IMR-90 (cell line): ENCODE results near the gene POLR2L. TPM values are rescaled to one million over a fixed set of nuclear protein-coding genes. Genes with fewer than 3 reads are reported as not detected.

Experiments used
- ATAC-seq: fragments of 200-7000 bp; cut with Tn5 transposase; 2 replicates; pipeline ENCODE4 v1.9.1; 2020; ENCODE audit warnings: low read depth, mild to moderate bottlenecking, moderate library complexity
- BruUV-seq: library from RNA; stranded (reverse); fragments of 400-500 nt; replicated peaks from 2 replicates; lab custom pipeline; 2021; lab: Mats Ljungman, UMichigan
- CTCF ChIA-PET: fragments of 300-600 bp; formaldehyde crosslinking; extraction: SDS; loops from one replicate; lab custom pipeline; 2021; ENCODE audit warnings: antibody characterized with exemption; lab: Yijun Ruan, JAX
- POLR2A ChIA-PET: fragments of 300-600 bp; sonication (Branson Sonifier 250); formaldehyde crosslinking; loops from one replicate; lab custom pipeline; 2022; ENCODE audit warnings: antibody characterized with exemption; ENCODE audit not compliant: unreplicated experiment; lab: Charles Lee
- DNase-seq: peaks from one replicate; pipeline ENCODE4 v3.0.0; 2013
- H2AFZ ChIP-seq: replicated peaks from 2 replicates; pipeline ENCODE3; 2013; ENCODE audit warnings: low read length, mild to moderate bottlenecking; ENCODE audit not compliant: poor library complexity
- H2AK5ac ChIP-seq: 2 replicates; pipeline ENCODE4 v1.6.1; 2013; ENCODE audit warnings: low read depth, low read length, inconsistent platforms
- H2AK9ac ChIP-seq: replicated peaks from 2 replicates; pipeline ENCODE3; 2013; ENCODE audit warnings: mild to moderate bottlenecking, low read depth, low read length, moderate library complexity; ENCODE audit not compliant: poor library complexity
- H2BK120ac ChIP-seq: 2 replicates; pipeline ENCODE4 v1.6.1; 2013; ENCODE audit warnings: low read depth, low read length, inconsistent platforms
- H2BK15ac ChIP-seq: 3 replicates; pipeline ENCODE4 v1.6.1; 2013; ENCODE audit warnings: low read depth, low read length, inconsistent platforms
- H2BK20ac ChIP-seq: 2 replicates; pipeline ENCODE4 v1.6.1; 2013; ENCODE audit warnings: low read depth, mild to moderate bottlenecking, inconsistent platforms, low read length, moderate library complexity
- H2BK5ac ChIP-seq: 2 replicates; pipeline ENCODE4 v1.6.1; 2013; ENCODE audit warnings: mild to moderate bottlenecking, low read depth, low read length, inconsistent platforms; ENCODE audit not compliant: poor library complexity, severe bottlenecking
- H3K14ac ChIP-seq: replicated peaks from 2 replicates; pipeline ENCODE4 v1.6.1; 2013; ENCODE audit warnings: low read depth, low read length, inconsistent platforms
- H3K18ac ChIP-seq: 2 replicates; pipeline ENCODE4 v1.6.1; 2013; ENCODE audit warnings: low read depth, low read length, control low read depth
- H3K23ac ChIP-seq: 2 replicates; pipeline ENCODE4 v1.6.1; 2013; ENCODE audit warnings: low read depth, low read length, inconsistent platforms
- H3K27ac ChIP-seq: 2 replicates; pipeline ENCODE4 v1.5.1; 2013; ENCODE audit warnings: mild to moderate bottlenecking, control low read depth, low read length; ENCODE audit not compliant: insufficient read depth
- H3K27me3 ChIP-seq: 2 replicates; pipeline ENCODE4 v1.6.1; 2013; ENCODE audit warnings: low read length; ENCODE audit not compliant: control insufficient read depth, insufficient read depth
- H3K36me3 ChIP-seq: 2 replicates; pipeline ENCODE4 v1.6.1; 2013; ENCODE audit warnings: low read length, mixed read lengths; ENCODE audit not compliant: control insufficient read depth, insufficient read depth
- H3K4ac ChIP-seq: 2 replicates; pipeline ENCODE4 v1.6.1; 2013; ENCODE audit warnings: low read depth, low read length, inconsistent platforms
- H3K4me1 ChIP-seq: 2 replicates; pipeline ENCODE4 v1.6.1; 2013; ENCODE audit warnings: low read length, mixed read lengths; ENCODE audit not compliant: control insufficient read depth, insufficient read depth
- H3K4me2 ChIP-seq: 2 replicates; pipeline ENCODE4 v1.6.1; 2013; ENCODE audit warnings: low read depth, mild to moderate bottlenecking, control low read depth, low read length, moderate library complexity
- H3K4me3 ChIP-seq: 2 replicates; pipeline ENCODE4 v1.5.1; 2013; ENCODE audit warnings: low read depth, mild to moderate bottlenecking, control low read depth, low read length, moderate library complexity; ENCODE audit not compliant: insufficient read depth
- H3K56ac ChIP-seq: 2 replicates; pipeline ENCODE4 v1.6.1; 2013; ENCODE audit warnings: low read length, inconsistent platforms; ENCODE audit not compliant: insufficient read depth; ENCODE audit errors: extremely low read depth
- H3K79me1 ChIP-seq, 2 experiments: 2 replicates each; pipeline ENCODE4 v1.6.1; 2013; ENCODE audit warnings: low read length in 2 of 2, inconsistent platforms in 1 of 2, low read depth in 1 of 2
- H3K9ac ChIP-seq: 2 replicates; pipeline ENCODE4 v1.6.1; 2013; ENCODE audit warnings: low read depth, low read length, control low read depth
- H3K9me1 ChIP-seq: 2 replicates; pipeline ENCODE4 v1.6.1; 2013; ENCODE audit warnings: low read length, inconsistent platforms; ENCODE audit not compliant: insufficient read depth
- H3K9me3 ChIP-seq: 2 replicates; pipeline ENCODE4 v1.6.1; 2013; ENCODE audit warnings: low read length; ENCODE audit not compliant: control insufficient read depth, insufficient read depth
- H4K20me1 ChIP-seq: 2 replicates; pipeline ENCODE4 v1.6.1; 2013; ENCODE audit warnings: low read length, inconsistent platforms; ENCODE audit not compliant: insufficient read depth
- H4K5ac ChIP-seq: 2 replicates; pipeline ENCODE4 v1.6.1; 2013; ENCODE audit warnings: mild to moderate bottlenecking, low read depth, low read length, control low read depth
- H4K8ac ChIP-seq, 2 experiments: 2 replicates each; pipeline ENCODE4 v1.6.1; 2013; ENCODE audit warnings: low read depth in 2 of 2, low read length in 2 of 2, control low read depth in 1 of 2, inconsistent platforms in 1 of 2
- H4K91ac ChIP-seq: 2 replicates; pipeline ENCODE4 v1.6.1; 2013; ENCODE audit warnings: low read depth, low read length, inconsistent platforms; ENCODE audit not compliant: insufficient read depth
- BHLHE40 ChIP-seq: fragments of 150-350 bp; IDR thresholded peaks from 2 replicates; pipeline ENCODE4 v1.6.1; 2016; ENCODE audit warnings: mild to moderate bottlenecking, low read depth, low read length
- CHD1 ChIP-seq: IDR thresholded peaks from 2 replicates; pipeline ENCODE4 v1.6.1; 2012; ENCODE audit warnings: low read depth, low read length, improper control_type of control experiment
- CTCF ChIP-seq: conservative IDR thresholded peaks from 2 replicates; pipeline ENCODE4 v1.5.1; 2012; ENCODE audit warnings: mild to moderate bottlenecking, low read depth, low read length, improper control_type of control experiment
- ELK1 ChIP-seq: fragments of 150-350 bp; IDR thresholded peaks from 2 replicates; pipeline ENCODE4 v1.6.1; 2016; ENCODE audit warnings: low read depth, mild to moderate bottlenecking, low read length, moderate library complexity, borderline replicate concordance
- MAFK ChIP-seq: IDR thresholded peaks from 2 replicates; pipeline ENCODE4 v1.6.1; 2012; ENCODE audit warnings: low read depth, low read length, improper control_type of control experiment
- MAZ ChIP-seq: IDR thresholded peaks from 2 replicates; pipeline ENCODE4 v1.6.1; 2012; ENCODE audit warnings: low read depth, mild to moderate bottlenecking, low read length, improper control_type of control experiment, moderate library complexity, borderline replicate concordance
- MXI1 ChIP-seq: IDR thresholded peaks from 2 replicates; pipeline ENCODE4 v1.6.1; 2012; ENCODE audit warnings: low read depth, mild to moderate bottlenecking, low read length, moderate library complexity, borderline replicate concordance
- NFE2L2 ChIP-seq: fragments of 150-350 bp; IDR thresholded peaks from 2 replicates; pipeline ENCODE4 v1.6.1; 2016; ENCODE audit warnings: low read depth, mild to moderate bottlenecking, low read length
- POLR2A ChIP-seq: IDR thresholded peaks from 2 replicates; pipeline ENCODE4 v1.6.1; 2012; ENCODE audit warnings: mild to moderate bottlenecking, low read depth, low read length
- RAD21 ChIP-seq: IDR thresholded peaks from 2 replicates; pipeline ENCODE4 v1.6.1; 2012; ENCODE audit warnings: low read length, improper control_type of control experiment
- RCOR1 ChIP-seq: IDR thresholded peaks from 2 replicates; pipeline ENCODE4 v1.6.1; 2012; ENCODE audit warnings: mild to moderate bottlenecking, low read length, improper control_type of control experiment; ENCODE audit not compliant: insufficient replicate concordance
- SMC3 ChIP-seq: fragments of 150-350 bp; IDR thresholded peaks from 2 replicates; pipeline ENCODE4 v1.6.1; 2016; ENCODE audit warnings: low read depth, mild to moderate bottlenecking, antibody characterized with exemption, low read length, moderate library complexity
- USF2 ChIP-seq: fragments of 150-350 bp; IDR thresholded peaks from 2 replicates; pipeline ENCODE4 v1.6.1; 2017; ENCODE audit warnings: mild to moderate bottlenecking, antibody characterized with exemption, low read length, low read depth
- WGBS, 2 experiments: methylation state at CpG; one replicate each; pipeline versions ENCODE4 v1.1.5 to v1.1.7; 2013; ENCODE audit warnings: missing lambda C conversion rate in 2 of 2; ENCODE audit not compliant: insufficient read length in 1 of 2; ENCODE audit errors: extremely low coverage in 2 of 2; 5-methylcytosine and 5-hydroxymethylcytosine counted together
- dilution Hi-C: fragments of 300-500 bp; cut with HindIII; formaldehyde crosslinking; loops from one replicate; pipeline ENCODE4 v1.14.3; 2018; ENCODE audit warnings: low sequenced_read_pairs; ENCODE audit not compliant: unreplicated experiment
- in situ Hi-C: fragments of 300-500 bp; cut with MboI; formaldehyde crosslinking; loops from 3 replicates; pipeline ENCODE4 v1.14.3; 2019; ENCODE audit warnings: low sequenced_read_pairs, inconsistent platforms, mixed read lengths
- intact Hi-C: fragments of 100-400 bp; cut with micrococcal nuclease; formaldehyde crosslinking; loops from 2 replicates; pipeline ENCODE4 v1.10.0; 2022
- polyA plus RNA-seq, 3 experiments: library from polyadenylated mRNA; depleted of rRNA; stranded (reverse); fragments of >200 nt; gene quantifications; 2 replicates each; pipeline ENCODE4 v1.2.3, GENCODE V29; 2012; ENCODE audit warnings: low replicate concordance in 1 of 3
- total RNA-seq: library from RNA; depleted of rRNA; stranded (reverse); fragments of >200 nt; gene quantifications from 2 replicates; pipeline ENCODE4 v1.2.3, GENCODE V29; 2012

The POLR2L gene
- total and polyA plus RNA-seq, 2 of the 4 experiments (the other 2 are of a cell fraction), result 44.4 to 416 TPM

- ATAC-seq (no peak), DNase-seq (no peak)
- H2BK120ac ChIP-seq, result no peak overlapping the region
- 93% methylated on average over 14 of the region's 14 CpGs; no CpG with 5 or more reads in 1 of the 2 experiments for WGBS, 2 experiments
- H3K4ac ChIP-seq, result no peak overlapping the region
- H2BK5ac ChIP-seq, result no peak overlapping the region
- H3K36me3 ChIP-seq, result peaks cover 28% of the 10 kb centered on the region
- TF ChIP-seq SMC3 (no peak), ELK1 (no peak), USF2 (no peak), POLR2A (no peak), RCOR1 (no peak), MAFK (no peak), NFE2L2 (no peak), CHD1 (no peak), CTCF (no peak), BHLHE40 (no peak), MAZ (no peak), RAD21 (no peak), MXI1 (no peak)
- no peaks in the 10 kb centered on the region for H3K9me3 ChIP-seq
- no peak overlapping the region for H2BK15ac ChIP-seq
- H3K79me1 ChIP-seq, result no peaks in the 10 kb centered on the region
- no peak overlapping the region for H3K4me2 ChIP-seq
- in situ Hi-C loops, result no loop called here
- no peak overlapping the region for H3K27ac ChIP-seq
- H3K9me1 ChIP-seq, result no peaks in the 10 kb centered on the region
- H4K20me1 ChIP-seq, result no peaks in the 10 kb centered on the region; the same call in 1 of the 2 replicates
- no peak overlapping the region for H3K18ac ChIP-seq
- peak overlapping the region; percentile 28 for H2AK9ac ChIP-seq
- H3K56ac ChIP-seq, result no peak overlapping the region
- no peak overlapping the region for H3K9ac ChIP-seq
- no peak overlapping the region for H3K14ac ChIP-seq
- ChIA-PET POLR2A (no interaction called here), CTCF (no interaction called here)
- no peak overlapping the region for H4K8ac ChIP-seq
- intact Hi-C loops, result no loop called here
- H2BK20ac ChIP-seq, result no peak overlapping the region
- no peak overlapping the region for H2AK5ac ChIP-seq
- peaks cover 2% of the 10 kb centered on the region; the same call in 1 of the 2 replicates for H3K4me1 ChIP-seq
- no peak overlapping the region for H3K4me3 ChIP-seq
- dilution Hi-C loops, result no loop called here
- no TSS peak for BruUV-seq
- no peaks in the 10 kb centered on the region for H3K27me3 ChIP-seq
- no peak overlapping the region for H3K23ac ChIP-seq
- H4K5ac ChIP-seq, result no peak overlapping the region
- no peak overlapping the region for H4K91ac ChIP-seq
- no peak overlapping the region for H2AFZ ChIP-seq
These were observed 45.3 kb upstream of the POLR2L start for GRCh38 chr11:887589-887988.
